Medulla oblongata (tissue), 1 donor: ENCODE results near the gene HID1.
"Not testable (repeated sequence)": the region's sequence is repeated elsewhere in the genome, so short reads cannot be mapped to it uniquely, and the experiment has no call there.

Experiments
- DNase-seq: peaks from one replicate; pipeline ENCODE4 v3.0.0-alpha.2; 2015; ENCODE audit errors: extremely low spot score

HID1 gene

GRCh38 chr17:75001915-75002843, 29.6 kb upstream of the HID1 start:
- no peak for DNase-seq

DNA sequence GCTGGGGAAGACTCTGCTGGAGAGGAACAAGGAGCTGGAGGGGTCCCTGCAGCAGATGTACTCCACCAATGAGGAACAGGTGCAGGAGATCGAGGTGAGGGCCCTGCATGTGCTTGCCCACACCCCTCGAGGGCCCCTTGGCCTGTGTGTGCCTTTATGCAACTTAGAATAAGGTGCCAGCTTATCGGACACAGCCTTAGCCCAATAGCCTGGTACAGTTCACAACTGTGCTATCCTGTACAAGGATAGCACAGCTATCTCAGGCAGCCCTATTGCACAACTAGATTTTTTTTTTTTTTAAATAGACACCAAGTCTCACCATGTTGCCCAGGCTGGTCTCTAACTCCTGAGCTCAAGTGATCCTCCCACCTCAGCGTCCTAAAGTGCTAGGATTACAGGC, 27.0 kb upstream of the HID1 start:
- no peak for DNase-seq

DNA sequence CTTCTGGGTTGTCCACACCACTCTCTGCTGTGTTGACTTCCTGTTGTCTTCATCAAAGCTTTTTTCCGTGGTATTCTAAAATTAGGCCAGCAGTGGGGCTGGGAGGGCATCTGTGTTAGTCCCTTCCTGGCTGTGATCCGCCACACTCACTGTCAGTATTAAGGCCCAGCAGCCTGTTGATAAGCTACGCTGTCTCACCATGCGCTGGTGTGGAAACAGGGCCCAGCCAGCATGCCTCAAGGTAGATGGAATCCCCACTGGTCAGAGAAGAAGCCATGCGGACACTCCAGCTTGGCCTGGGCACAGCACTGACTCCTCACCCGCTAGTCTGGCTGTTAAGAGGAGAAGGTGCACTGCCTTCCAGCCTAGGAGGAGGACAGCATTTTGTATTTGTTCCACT, 26.2 kb upstream of the HID1 start:
- DNase-seq: no peak

GRCh38 chr17:74995847-74996246, 23.3 kb upstream of the HID1 start:
- no peak for DNase-seq

DNA sequence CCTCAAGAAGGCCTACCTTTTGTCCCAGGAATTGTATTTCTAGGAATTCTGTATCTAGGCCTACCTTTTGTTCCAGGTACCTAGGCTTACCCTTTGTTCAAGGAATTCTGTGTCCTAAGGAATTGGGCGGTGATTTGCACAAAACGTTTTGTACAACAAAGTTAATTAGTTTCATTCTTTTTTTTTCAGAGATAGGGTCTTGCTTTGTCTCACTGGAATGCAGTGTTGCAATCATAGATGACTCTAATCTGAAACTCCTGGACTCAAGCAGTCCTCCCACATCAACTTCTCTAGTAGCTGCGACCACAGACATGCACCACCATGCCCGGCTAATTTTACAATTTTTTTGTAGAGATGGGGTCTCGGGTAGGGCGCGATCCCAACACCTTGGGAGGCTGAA, 21.9 kb upstream of the HID1 start:
- DNase-seq: no peak

GRCh38 chr17:74992223-74992622, 19.7 kb upstream of the HID1 start:
- no peak for DNase-seq

- no peak for DNase-seq
Observed at GRCh38 chr17:74990581-74991105, 18.1 kb upstream of the HID1 start.

- peak; percentile 83 for DNase-seq
Observed at GRCh38 chr17:74987909-74988711, 15.6 kb upstream of the HID1 start.

GRCh38 chr17:74987418-74987908, 14.9 kb upstream of the HID1 start, which contains the start of gene CDR2L:
TSS of gene CDR2L (plus strand) at chr17:74987632. CDS start at chr17:74988044, 412 bp downstream.
- DNase-seq: peak; percentile 97

GRCh38 chr17:74986206-74986576, 13.6 kb upstream of the HID1 start:
- DNase-seq: no peak

GRCh38 chr17:74982663-74983313, 10.2 kb upstream of the HID1 start:
- DNase-seq: not testable (repeated sequence)

- peak; percentile 88 for DNase-seq
Observed at GRCh38 chr17:74981979-74982662, 9.6 kb upstream of the HID1 start.

DNA sequence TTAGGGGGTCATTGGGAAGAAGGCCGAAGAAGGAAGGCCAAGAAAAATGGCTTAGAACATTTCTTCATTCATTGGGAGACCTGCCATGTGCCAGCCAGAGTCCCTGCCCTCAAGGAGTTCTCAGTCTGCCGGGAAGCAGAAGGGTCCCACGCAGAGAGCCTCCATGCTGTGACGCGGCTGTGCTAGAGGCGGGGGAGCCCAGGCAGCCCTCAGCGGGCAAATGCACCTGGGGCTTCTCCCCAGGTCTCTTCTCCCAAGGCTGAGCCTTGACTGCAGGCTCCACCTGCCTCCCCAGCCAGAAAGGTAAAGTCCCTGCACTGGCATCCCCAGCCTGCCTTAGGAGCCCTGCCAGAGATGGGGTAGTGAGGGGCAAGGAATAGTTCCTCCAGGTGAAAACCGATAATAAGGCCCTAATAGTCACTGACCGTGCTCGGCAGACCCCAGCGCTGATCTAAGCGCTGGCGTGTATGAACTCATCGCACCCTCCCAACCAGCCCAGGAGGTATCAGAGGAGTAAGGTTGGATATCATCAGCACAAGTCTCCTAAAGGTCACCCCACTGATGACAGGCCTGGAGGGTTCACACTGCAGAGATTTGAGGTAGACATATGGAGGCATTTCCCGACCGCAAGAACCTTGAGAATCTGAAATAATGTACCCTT, 8.9 kb upstream of the HID1 start:
- DNase-seq: no peak

DNA sequence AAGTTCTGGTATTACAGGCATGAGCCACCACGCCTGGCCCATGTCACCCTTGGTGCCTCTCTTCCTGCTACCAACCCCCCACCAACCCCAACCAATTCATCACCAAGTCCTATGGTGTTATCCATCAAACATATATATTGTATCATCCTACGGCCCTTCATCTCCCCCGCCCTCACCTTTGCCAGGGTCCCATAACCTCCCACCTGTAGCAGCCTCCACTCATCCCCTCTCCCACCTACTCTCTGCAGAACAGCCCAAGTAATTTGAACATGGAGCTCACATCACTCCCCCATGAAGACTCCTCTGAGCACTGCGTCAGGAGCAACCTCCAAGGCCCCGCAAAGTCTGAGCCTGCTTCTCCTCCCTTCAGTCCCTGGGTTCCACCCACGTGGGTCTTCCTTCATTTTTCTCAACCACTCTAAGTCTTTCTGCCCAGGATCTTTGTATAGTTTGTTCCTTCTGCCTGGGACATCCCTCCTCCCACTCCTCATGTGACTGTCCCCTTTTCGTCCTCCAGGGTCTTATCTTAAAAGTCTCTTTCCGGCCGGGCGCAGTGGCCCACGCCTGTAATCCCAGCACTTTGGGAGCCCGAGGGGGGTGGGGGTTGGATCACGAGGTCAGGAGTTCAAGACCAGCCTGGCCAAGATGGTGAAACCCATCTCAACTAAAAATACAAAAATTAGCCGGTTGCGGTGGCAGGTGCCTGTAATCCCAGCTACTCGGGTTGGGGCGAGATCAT, 7.0 kb upstream of the HID1 start:
- DNase-seq: no peak

DNA sequence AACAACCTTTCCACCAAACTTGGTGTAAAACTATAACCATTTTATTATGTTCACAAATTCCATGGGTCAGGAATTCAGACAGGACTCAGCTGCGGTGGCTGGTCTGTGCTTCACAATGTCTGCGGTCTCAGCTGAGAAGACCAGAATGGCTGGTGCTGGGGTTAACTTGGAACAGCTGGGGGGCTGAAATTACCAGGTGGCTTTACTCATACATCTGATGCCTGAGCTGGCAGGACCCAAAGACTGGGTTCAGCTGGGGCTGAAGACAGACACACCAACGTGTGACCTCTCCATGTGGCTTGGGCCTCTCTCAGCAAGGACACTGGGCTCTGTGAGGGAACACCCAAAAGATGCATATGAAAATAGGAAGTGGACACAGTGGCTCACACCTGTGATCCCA, 5.7 kb upstream of the HID1 start:
- no peak for DNase-seq

GRCh38 chr17:74977802-74978201, 5.2 kb upstream of the HID1 start:
- no peak for DNase-seq

- DNase-seq: no peak
Observed at GRCh38 chr17:74975943-74976342, 3.4 kb upstream of the HID1 start.

DNA sequence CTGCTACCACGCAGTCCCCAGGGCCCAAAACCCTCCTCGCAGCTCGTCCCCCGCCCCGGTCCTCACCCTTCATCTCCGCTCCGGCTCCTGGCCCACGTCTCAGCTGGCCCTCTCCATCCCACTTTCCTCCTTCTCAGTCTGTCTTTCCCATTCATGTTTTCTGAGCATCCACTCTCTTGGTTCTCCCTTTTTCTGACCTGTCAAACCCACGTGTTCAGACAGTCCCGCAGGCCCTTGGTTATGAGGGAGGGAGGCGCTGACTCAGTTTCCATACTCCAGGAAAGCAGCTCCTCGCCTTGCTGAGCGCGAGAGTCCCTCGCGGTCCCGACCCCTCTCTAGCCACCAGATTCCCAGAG, 392 bp upstream of the HID1 start:
- no peak for DNase-seq

DNA sequence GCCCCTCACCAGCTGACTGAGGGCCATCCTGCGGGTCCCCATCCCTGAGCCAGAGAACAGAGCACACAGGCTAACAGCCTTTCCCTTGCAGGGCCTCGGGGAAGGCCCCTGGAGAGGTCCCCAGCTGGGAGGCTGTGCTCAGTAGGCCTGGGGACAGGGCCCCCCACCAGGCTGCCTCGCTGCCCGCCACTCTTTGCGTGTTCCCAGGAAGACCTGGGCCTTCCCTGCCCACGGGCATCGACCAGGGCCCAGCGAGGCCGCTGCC, 785 bp downstream of the HID1 start:
- no peak for DNase-seq

DNA sequence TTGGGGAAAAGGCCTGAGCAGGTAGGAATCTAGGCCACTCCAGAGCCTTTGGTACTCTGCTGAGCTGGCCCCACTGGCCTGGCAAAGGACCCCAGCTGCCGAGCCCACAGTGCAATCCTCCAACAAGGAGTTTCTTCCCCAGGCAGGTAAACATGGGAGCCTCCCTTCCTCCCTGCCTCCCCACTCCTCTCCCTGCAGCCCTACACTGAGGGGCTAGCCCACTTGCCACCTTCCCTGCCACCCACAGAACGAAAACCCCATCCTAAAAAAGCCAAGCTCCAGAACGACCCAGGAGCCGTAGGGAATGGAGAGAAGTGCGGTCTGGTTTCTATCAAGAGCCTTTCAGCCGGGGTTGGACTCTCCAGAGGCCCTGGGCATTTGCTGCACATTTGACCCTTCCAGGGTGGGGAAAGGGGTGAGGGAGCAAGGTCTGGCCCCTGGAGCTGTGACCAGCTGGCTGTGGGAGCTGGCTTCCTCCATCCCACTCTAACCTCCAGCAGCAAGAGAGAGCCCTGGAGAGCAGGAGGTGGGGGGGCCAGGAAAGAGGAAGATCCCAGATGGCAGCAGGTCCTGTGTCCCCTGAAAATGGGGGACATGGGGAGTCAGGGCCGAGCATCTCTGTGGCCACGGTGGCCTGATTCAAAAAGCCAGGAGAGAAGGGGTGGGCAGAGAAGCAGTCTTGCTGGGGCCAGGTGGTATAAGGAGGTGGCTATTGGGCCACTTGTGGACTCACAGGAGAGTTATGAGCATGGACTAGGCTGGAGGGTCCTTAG, 1.3 kb downstream of the HID1 start:
- DNase-seq: no peak
